Sigmoid colon (tissue), 7 donors: ENCODE results near the gene CCNK. TPM values are rescaled to one million over a fixed set of nuclear protein-coding genes. Genes with fewer than 3 reads are reported as not detected.

ENCODE experiments used
- DNase-seq: peaks from one replicate; pipeline ENCODE4 v3.0.0-alpha.2; 2019
- H3K27ac ChIP-seq, 4 donors: fragments of 200-600 bp; sonication (generic); one replicate each; pipeline ENCODE4 v1.5.1; 2016 to 2019; ENCODE audit warnings: mild to moderate bottlenecking in 1 of 4
- H3K27me3 ChIP-seq, 3 donors: fragments of 200-600 bp; sonication (generic); one replicate each; pipeline ENCODE4 v1.5.1; 2019; ENCODE audit warnings: mild to moderate bottlenecking in 1 of 3
- H3K36me3 ChIP-seq, 4 donors: fragments of 200-600 bp; sonication (generic); one replicate each; pipeline ENCODE4 v1.5.1; 2016 to 2019
- H3K4me1 ChIP-seq, 4 donors: fragments of 200-600 bp; sonication (generic); one replicate each; pipeline ENCODE4 v1.5.1; 2017 to 2019
- H3K4me3 ChIP-seq, 4 donors: fragments of 200-600 bp; sonication (generic); one replicate each; pipeline ENCODE4 v1.5.1; 2017 to 2019; ENCODE audit warnings: mild to moderate bottlenecking in 2 of 4, moderate library complexity in 1 of 4
- H3K9me3 ChIP-seq, 4 donors: fragments of 200-600 bp in 3 of 4; sonication (generic) in 3 of 4; one replicate each; pipeline versions ENCODE4 v1.5.1 to v1.6.1; 2013 to 2019
- EP300 ChIP-seq, 4 donors: sonication (generic); formaldehyde crosslinking; IDR thresholded peaks; one replicate each; pipeline ENCODE4 v1.6.1; 2017; ENCODE audit warnings: antibody characterized with exemption in 4 of 4
- POLR2A ChIP-seq, 2 donors: fragments of 450-650 bp; IDR thresholded peaks; one replicate each; pipeline ENCODE4 v1.6.1; 2016; ENCODE audit warnings: antibody characterized with exemption in 2 of 2, mild to moderate bottlenecking in 2 of 2, moderate library complexity in 2 of 2
- POLR2AphosphoS5 ChIP-seq, 4 donors: sonication (generic); formaldehyde crosslinking; IDR thresholded peaks; one replicate each; pipeline ENCODE4 v1.6.1; 2017; ENCODE audit warnings: antibody characterized with exemption in 4 of 4
- WGBS, 2 donors: extraction: QIAGEN DNeasy Blood & Tissue Kit; methylation state at CpG; one replicate each; pipeline ENCODE4 v1.1.7; 2013; 5-methylcytosine and 5-hydroxymethylcytosine counted together
- intact Hi-C: fragments of 100-400 bp; cut with DNase I; formaldehyde crosslinking; loops from one replicate; pipeline ENCODE4 v1.15.1; 2023
- polyA plus RNA-seq, 3 donors: library from polyadenylated mRNA; stranded (reverse); fragments of 200-250 nt; gene quantifications; one replicate each; pipeline ENCODE4 v1.2.3, GENCODE V29; 2013
- total RNA-seq, 4 donors: library from RNA; depleted of rRNA; stranded (reverse); fragments of >200 nt; gene quantifications; one replicate each; pipeline ENCODE4 v1.1.0, GENCODE V29; 2016
- TF ChIP-seq, protein P1 (sequence below), 4 experiments: fragments of 450-650 bp in 3 of 4; fragments of 200-600 bp in 1 of 4; IDR thresholded peaks; one replicate each; pipeline ENCODE4 v1.5.1; 2016 to 2019; ENCODE audit warnings: antibody characterized with exemption in 4 of 4, mild to moderate bottlenecking in 3 of 4, moderate library complexity in 2 of 4
- donor health status: healthy with polysubstance abuse.
- donor health status: Bipolar disorder and iron deficiency.
- donor health status: healthy.

Gene CCNK
- total and polyA plus RNA-seq, 7 donors, result 13.2 to 25.9 (median 18.1) TPM

DNA sequence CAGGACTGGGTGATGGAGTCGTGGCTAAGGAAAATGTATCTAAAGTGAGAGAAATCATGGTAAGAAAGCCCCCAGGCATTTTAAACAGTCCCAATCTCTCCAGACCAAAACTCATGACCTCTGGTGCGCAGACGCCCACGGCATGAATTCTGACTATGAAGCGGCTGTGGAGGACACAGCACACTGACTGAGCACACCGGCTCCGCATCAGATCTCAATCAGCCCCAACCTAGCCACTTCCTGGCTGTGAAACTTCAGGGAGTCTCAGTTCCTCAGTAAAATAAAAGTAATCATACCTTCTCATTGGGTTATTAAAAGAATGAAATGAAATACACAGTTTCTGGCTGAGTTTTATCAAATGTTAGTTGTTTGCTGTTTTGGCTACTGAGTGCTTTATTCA, 39.3 kb upstream of the CCNK start:
- H3K27ac ChIP-seq, result no peak overlapping the region
- intact Hi-C loops, result no loop called here
- DNase-seq, result no peak
- WGBS, 2 donors, result 80 to 95% methylated on average over 7 of the region's 7 CpGs
- no peaks in the 10 kb centered on the region for H3K27me3 ChIP-seq
- TF ChIP-seq EP300 (IDR thresholded peaks at IDR 0.05), result no peak
- TF ChIP-seq POLR2A (IDR thresholded peaks at IDR 0.05), result no peak
- TF ChIP-seq, protein P1, sequence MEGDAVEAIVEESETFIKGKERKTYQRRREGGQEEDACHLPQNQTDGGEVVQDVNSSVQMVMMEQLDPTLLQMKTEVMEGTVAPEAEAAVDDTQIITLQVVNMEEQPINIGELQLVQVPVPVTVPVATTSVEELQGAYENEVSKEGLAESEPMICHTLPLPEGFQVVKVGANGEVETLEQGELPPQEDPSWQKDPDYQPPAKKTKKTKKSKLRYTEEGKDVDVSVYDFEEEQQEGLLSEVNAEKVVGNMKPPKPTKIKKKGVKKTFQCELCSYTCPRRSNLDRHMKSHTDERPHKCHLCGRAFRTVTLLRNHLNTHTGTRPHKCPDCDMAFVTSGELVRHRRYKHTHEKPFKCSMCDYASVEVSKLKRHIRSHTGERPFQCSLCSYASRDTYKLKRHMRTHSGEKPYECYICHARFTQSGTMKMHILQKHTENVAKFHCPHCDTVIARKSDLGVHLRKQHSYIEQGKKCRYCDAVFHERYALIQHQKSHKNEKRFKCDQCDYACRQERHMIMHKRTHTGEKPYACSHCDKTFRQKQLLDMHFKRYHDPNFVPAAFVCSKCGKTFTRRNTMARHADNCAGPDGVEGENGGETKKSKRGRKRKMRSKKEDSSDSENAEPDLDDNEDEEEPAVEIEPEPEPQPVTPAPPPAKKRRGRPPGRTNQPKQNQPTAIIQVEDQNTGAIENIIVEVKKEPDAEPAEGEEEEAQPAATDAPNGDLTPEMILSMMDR (IDR thresholded peaks at IDR 0.05), result no peak
- no peak for TF ChIP-seq POLR2AphosphoS5 (IDR thresholded peaks at IDR 0.05)
- peaks cover 0 to 4% (median under 1%) of the 10 kb centered on the region in 4 donors for H3K4me1 ChIP-seq
- H3K4me3 ChIP-seq, result no peak overlapping the region
- H3K9me3 ChIP-seq, result no peaks in the 10 kb centered on the region
- peaks cover 0 to 66% (median 3%) of the 10 kb centered on the region in 4 donors for H3K36me3 ChIP-seq

DNA sequence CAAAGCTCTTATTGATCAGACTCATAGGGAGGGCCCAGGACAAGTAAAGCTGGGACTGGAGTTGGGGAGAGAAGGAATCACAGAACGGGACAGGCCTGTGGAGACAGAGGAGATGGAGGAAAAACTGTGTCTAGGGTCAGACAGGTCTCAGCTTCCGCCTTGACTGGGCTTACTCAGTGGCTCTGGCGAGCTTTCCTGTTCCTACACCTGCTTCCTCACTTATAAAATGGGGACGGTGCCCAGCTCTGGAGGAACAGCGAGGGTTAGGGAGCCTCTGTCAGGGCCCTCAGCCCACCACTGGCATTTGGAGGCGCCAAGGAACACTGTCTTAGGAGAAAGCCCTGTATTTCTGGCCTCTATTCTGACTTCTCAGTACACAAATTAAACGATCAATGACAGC, 35.3 kb upstream of the CCNK start:
- H3K36me3 ChIP-seq, result peaks cover 7 to 75% (median 13%) of the 10 kb centered on the region in 4 donors
- H3K9me3 ChIP-seq, result no peaks in the 10 kb centered on the region
- H3K27ac ChIP-seq, result no peak overlapping the region
- DNase-seq, result no peak
- H3K4me3 ChIP-seq, result no peak overlapping the region
- TF ChIP-seq EP300 (IDR thresholded peaks at IDR 0.05) (no peak), POLR2A (IDR thresholded peaks at IDR 0.05) (no peak), POLR2AphosphoS5 (IDR thresholded peaks at IDR 0.05) (no peak)
- TF ChIP-seq, protein P1 (IDR thresholded peaks at IDR 0.05), result no peak
- 90 to 91% methylated on average over 7 of the region's 7 CpGs for WGBS, 2 donors
- no peaks in the 10 kb centered on the region for H3K4me1 ChIP-seq
- H3K27me3 ChIP-seq, result no peaks in the 10 kb centered on the region
- intact Hi-C loops, result no loop called here

DNA sequence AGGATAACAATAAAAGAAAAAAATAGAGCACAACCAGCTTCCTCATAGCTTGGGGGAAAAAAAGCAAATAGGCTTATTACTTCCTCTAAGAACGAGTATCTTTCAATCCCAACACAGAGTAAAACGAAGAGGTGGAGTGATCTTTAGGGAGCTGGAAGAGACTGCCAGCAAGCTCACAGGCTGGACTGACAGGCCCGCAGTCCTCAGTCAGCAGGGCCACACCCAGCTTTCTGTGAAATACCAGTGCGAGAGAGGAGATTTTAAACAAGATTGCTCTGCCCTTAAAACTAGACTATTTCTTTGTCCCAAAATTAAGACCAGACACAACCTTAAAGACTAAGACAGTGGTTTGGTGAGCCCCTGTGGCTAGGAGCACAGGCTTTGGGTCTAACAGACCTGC, 33.5 kb upstream of the CCNK start:
- Histone ChIP-seq H3K27me3 (no peaks in the 10 kb centered on the region), H3K27ac (no peak overlapping the region), H3K9me3 (no peaks in the 10 kb centered on the region), H3K36me3 (peaks cover 8 to 74% (median 15%) of the 10 kb centered on the region in 4 donors), H3K4me1 (no peaks in the 10 kb centered on the region), H3K4me3 (no peak overlapping the region)
- no peak for DNase-seq
- 22 to 75% methylated on average over 4 of the region's 4 CpGs for WGBS, 2 donors
- TF ChIP-seq EP300 (IDR thresholded peaks at IDR 0.05) (no peak), POLR2AphosphoS5 (IDR thresholded peaks at IDR 0.05) (no peak), POLR2A (IDR thresholded peaks at IDR 0.05) (no peak)
- TF ChIP-seq, protein P1 (IDR thresholded peaks at IDR 0.05), result no peak
- intact Hi-C loops, result no loop called here

DNA sequence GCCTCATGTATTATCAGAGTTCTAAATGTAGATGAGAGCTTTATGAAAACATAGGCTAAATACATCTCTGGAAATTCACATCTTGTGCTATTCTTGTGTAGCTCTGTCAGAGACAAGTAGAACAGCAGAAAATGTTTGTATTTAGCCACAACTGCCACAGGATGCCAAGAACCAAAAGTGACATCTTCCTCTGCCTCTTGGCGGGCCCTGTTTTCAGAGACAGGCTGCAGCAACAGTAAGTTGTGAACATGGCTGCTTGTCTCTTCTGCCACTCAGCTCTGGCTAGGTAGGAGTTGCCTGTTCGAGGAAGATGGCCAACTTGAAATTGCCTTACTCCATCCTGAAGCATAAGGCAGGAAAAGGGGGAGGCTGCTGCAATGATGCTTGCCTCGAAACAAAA, 30.9 kb upstream of the CCNK start:
- Histone ChIP-seq H3K4me3 (no peak overlapping the region), H3K4me1 (no peaks in the 10 kb centered on the region), H3K27me3 (no peaks in the 10 kb centered on the region), H3K9me3 (no peaks in the 10 kb centered on the region), H3K36me3 (peaks cover 9 to 91% (median 15%) of the 10 kb centered on the region in 4 donors), H3K27ac (no peak overlapping the region)
- WGBS, 2 donors, result 92% methylated on average over 3 of the region's 3 CpGs
- no peak for DNase-seq
- TF ChIP-seq, protein P1 (IDR thresholded peaks at IDR 0.05), result no peak
- intact Hi-C loops, result no loop called here

DNA sequence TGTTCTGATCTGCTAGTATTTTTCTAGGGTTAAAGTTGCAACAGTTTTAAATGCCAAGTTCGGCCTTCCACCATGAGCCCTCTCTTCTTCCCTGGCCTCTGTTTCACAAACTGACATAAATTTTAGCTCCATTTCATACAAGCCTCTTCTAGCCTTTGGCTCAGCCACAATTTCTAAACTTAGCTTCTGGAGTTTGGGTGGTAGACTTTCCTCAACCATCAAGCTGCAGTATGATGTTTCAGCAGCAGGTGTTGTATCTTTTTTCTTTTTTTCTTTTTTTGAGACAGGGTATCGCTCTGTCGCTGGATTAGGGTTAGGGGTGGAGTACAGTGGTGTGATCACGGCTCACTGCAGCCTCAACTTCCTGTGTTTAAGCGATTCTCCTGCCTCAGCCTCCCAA, 30.0 kb upstream of the CCNK start:
- Histone ChIP-seq H3K36me3 (peaks cover 14 to 92% (median 18%) of the 10 kb centered on the region in 4 donors), H3K9me3 (no peaks in the 10 kb centered on the region), H3K27ac (no peak overlapping the region), H3K27me3 (no peaks in the 10 kb centered on the region), H3K4me3 (no peak overlapping the region), H3K4me1 (no peaks in the 10 kb centered on the region)
- WGBS, 2 donors, result 94% methylated on average over 5 of the region's 5 CpGs
- DNase-seq, result no peak
- TF ChIP-seq POLR2A (IDR thresholded peaks at IDR 0.05), result no peak
- TF ChIP-seq POLR2AphosphoS5 (IDR thresholded peaks at IDR 0.05), result no peak
- TF ChIP-seq, protein P1 (IDR thresholded peaks at IDR 0.05), result no peak
- TF ChIP-seq EP300 (IDR thresholded peaks at IDR 0.05), result no peak
- intact Hi-C loops, result no loop called here
